ENCODE data around the gene KCNQ1OT1. TPM values are rescaled to one million over a fixed set of nuclear protein-coding genes. Genes with fewer than 3 reads are reported as not detected.

The KCNQ1OT1 gene
- total and polyA plus RNA-seq, 9 of the 15 experiments (the other 6 are each of a cell fraction or from before 2014, with no cell fraction given): 0.04 to 2.3 (median 0.74) TPM

GRCh38 chr11:2714463-2714800 is 14.6 kb upstream of the KCNQ1OT1 start:
- POLR2A ChIA-PET: interaction anchor here (0.6 to 2.1 kb wide), 3 partner anchors 12 to 207 kb away, joined by 3 to 14 read pairs (median 4); no protein-coding TSS in a partner anchor
- no peaks in the 10 kb centered on the region for H3K36me3 ChIP-seq (ENCODE audit: control insufficient read depth, insufficient read depth, low read length)
- 7% methylated on average over 9 of the region's 9 CpGs for WGBS (ENCODE audit: insufficient coverage, low coverage, missing lambda C conversion rate)
- ATAC-seq: no peak
- CTCF ChIA-PET (ENCODE audit: low intra/inter-chr PET ratio): no interaction called here
- H3K9ac ChIP-seq (ENCODE audit: insufficient read depth in 1 of 2, low read depth in 2 of 2, low read length in 2 of 2): 0 out of 4 replicates have a peak overlapping the region, but pooled peaks of 1 of the 2 experiments have one; percentile 23
- no peaks in the 10 kb centered on the region; the same call in 1 of the 2 replicates for H3K9me3 ChIP-seq (replicated peaks; ENCODE audit: control insufficient read depth, insufficient read depth, low read depth, low read length)
- H3K27ac ChIP-seq (ENCODE audit: extremely low read depth, low read depth, low read length): no peak overlapping the region
- no peak for DNase-seq (ENCODE audit: extremely low read depth in 1 of 4, low spot score in 3 of 4)
- no peaks in the 10 kb centered on the region for H3K9me1 ChIP-seq (ENCODE audit: control insufficient read depth, insufficient read depth, low read length)
- FAIRE-seq: no peak
- H3K27me3 ChIP-seq (ENCODE audit: control insufficient read depth in 2 of 2, insufficient read depth in 2 of 2, low read length in 2 of 2): peaks cover 2 to 56% of the 10 kb centered on the region in 2 experiments; a peak in 3 of 5 replicates
- H2AFZ ChIP-seq (ENCODE audit: low read depth, low read length): no peak overlapping the region
- no peak overlapping the region for H3K4me2 ChIP-seq (ENCODE audit: insufficient read depth, low read length)
- peaks cover 2% of the 10 kb centered on the region; the same call in 1 of the 2 replicates for H4K20me1 ChIP-seq (replicated peaks; ENCODE audit: control insufficient read depth, insufficient read depth, low read length)
- no peaks in the 10 kb centered on the region for H3K79me2 ChIP-seq (ENCODE audit: control insufficient read depth, insufficient read depth, low read length)
- no TSS peak for BruUV-seq (replicated peaks)
- intact Hi-C loops (cut with micrococcal nuclease) (no loop called here), in situ Hi-C loops (cut with MboI) (no loop called here)
- peaks cover 0 to 6% of the 10 kb centered on the region in 2 experiments; a peak in 4 of 5 replicates for H3K4me1 ChIP-seq (replicated peaks in 1 of 2; ENCODE audit: control insufficient read depth in 2 of 2, insufficient read depth in 2 of 2, low read length in 2 of 2)
- H3K4me3 ChIP-seq: no peak overlapping the region
- TF ChIP-seq, protein P1, sequence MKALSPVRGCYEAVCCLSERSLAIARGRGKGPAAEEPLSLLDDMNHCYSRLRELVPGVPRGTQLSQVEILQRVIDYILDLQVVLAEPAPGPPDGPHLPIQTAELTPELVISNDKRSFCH (CRISPR knock-in tag; IDR thresholded peaks at IDR 0.05): no peak
- TF ChIP-seq, protein P1 (tag; IDR thresholded peaks at IDR 0.05): no peak
- TF ChIP-seq KLF1 (tag; IDR thresholded peaks at IDR 0.05): no peak
- TF ChIP-seq MBD1 (CRISPR knock-in tag; IDR thresholded peaks at IDR 0.05): no peak
- no peak for TF ChIP-seq HNRNPLL (IDR thresholded peaks at IDR 0.05; ENCODE audit: low read depth, low read length, poor library complexity, severe bottlenecking)
- TF ChIP-seq IRF9 (tag; IDR thresholded peaks at IDR 0.05): no peak
- no peak for TF ChIP-seq BCL6 (CRISPR knock-in tag; IDR thresholded peaks at IDR 0.05)
- no peak for TF ChIP-seq ZNF165 (CRISPR knock-in tag; IDR thresholded peaks at IDR 0.05; ENCODE audit: borderline replicate concordance)
- no peak for TF ChIP-seq ZNF212 (CRISPR knock-in tag; IDR thresholded peaks at IDR 0.05)
- TF ChIP-seq SNRNP70 (optimal IDR thresholded peaks at IDR 0.05; ENCODE audit: low read depth, low read length): no peak
- TF ChIP-seq SP2 (IDR thresholded peaks at IDR 0.05; ENCODE audit: extremely low read depth, low read depth, low read length, poor library complexity, severe bottlenecking): no peak
- TF ChIP-seq EZH2 (IDR thresholded peaks at IDR 0.05; ENCODE audit: borderline replicate concordance, low read depth, low read length): no peak
- TF ChIP-seq CEBPZ (IDR thresholded peaks at IDR 0.05; ENCODE audit: borderline replicate concordance, low read depth, low read length): no peak
- TF ChIP-seq, protein P2, sequence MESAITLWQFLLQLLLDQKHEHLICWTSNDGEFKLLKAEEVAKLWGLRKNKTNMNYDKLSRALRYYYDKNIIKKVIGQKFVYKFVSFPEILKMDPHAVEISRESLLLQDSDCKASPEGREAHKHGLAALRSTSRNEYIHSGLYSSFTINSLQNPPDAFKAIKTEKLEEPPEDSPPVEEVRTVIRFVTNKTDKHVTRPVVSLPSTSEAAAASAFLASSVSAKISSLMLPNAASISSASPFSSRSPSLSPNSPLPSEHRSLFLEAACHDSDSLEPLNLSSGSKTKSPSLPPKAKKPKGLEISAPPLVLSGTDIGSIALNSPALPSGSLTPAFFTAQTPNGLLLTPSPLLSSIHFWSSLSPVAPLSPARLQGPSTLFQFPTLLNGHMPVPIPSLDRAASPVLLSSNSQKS (CRISPR knock-in tag; IDR thresholded peaks at IDR 0.05): no peak
- TF ChIP-seq COPS2 (conservative IDR thresholded peaks at IDR 0.05): no peak
